Tibial nerve (tissue), 3 donors: ENCODE data around the gene DNAJC5.

ENCODE experiments used
- POLR2A ChIP-seq, 2 donors: fragments of 450-650 bp; IDR thresholded peaks; one replicate each; pipeline ENCODE4 v1.6.1; 2017; ENCODE audit warnings: antibody characterized with exemption in 2 of 2, mild to moderate bottlenecking in 2 of 2, moderate library complexity in 2 of 2
- TF ChIP-seq, protein P1 (sequence below), 5 experiments: fragments of 200-600 bp in 3 of 5; fragments of 450-650 bp in 2 of 5; sonication (generic) in 3 of 5; IDR thresholded peaks; one replicate each; pipeline ENCODE4 v1.5.1; 2016 to 2019; ENCODE audit warnings: antibody characterized with exemption in 5 of 5, mild to moderate bottlenecking in 3 of 5, moderate library complexity in 2 of 5

- TF ChIP-seq, protein P1, sequence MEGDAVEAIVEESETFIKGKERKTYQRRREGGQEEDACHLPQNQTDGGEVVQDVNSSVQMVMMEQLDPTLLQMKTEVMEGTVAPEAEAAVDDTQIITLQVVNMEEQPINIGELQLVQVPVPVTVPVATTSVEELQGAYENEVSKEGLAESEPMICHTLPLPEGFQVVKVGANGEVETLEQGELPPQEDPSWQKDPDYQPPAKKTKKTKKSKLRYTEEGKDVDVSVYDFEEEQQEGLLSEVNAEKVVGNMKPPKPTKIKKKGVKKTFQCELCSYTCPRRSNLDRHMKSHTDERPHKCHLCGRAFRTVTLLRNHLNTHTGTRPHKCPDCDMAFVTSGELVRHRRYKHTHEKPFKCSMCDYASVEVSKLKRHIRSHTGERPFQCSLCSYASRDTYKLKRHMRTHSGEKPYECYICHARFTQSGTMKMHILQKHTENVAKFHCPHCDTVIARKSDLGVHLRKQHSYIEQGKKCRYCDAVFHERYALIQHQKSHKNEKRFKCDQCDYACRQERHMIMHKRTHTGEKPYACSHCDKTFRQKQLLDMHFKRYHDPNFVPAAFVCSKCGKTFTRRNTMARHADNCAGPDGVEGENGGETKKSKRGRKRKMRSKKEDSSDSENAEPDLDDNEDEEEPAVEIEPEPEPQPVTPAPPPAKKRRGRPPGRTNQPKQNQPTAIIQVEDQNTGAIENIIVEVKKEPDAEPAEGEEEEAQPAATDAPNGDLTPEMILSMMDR (IDR thresholded peaks at IDR 0.05) = no peak
- no peak for TF ChIP-seq POLR2A (IDR thresholded peaks at IDR 0.05)
Measured at GRCh38 chr20:63903796-63904561, 9.1 kb downstream of the DNAJC5 start.
